DMS53 (cell line): ENCODE data around the gene STRN.
"Not testable (repeated sequence)": the region's sequence is repeated elsewhere in the genome, so short reads cannot be mapped to it uniquely, and the experiment has no call there.

Experiments used
- DNase-seq: peaks from one replicate; lab custom pipeline; 2025; lab: John Stamatoyannopoulos, UW

The STRN gene

DNA sequence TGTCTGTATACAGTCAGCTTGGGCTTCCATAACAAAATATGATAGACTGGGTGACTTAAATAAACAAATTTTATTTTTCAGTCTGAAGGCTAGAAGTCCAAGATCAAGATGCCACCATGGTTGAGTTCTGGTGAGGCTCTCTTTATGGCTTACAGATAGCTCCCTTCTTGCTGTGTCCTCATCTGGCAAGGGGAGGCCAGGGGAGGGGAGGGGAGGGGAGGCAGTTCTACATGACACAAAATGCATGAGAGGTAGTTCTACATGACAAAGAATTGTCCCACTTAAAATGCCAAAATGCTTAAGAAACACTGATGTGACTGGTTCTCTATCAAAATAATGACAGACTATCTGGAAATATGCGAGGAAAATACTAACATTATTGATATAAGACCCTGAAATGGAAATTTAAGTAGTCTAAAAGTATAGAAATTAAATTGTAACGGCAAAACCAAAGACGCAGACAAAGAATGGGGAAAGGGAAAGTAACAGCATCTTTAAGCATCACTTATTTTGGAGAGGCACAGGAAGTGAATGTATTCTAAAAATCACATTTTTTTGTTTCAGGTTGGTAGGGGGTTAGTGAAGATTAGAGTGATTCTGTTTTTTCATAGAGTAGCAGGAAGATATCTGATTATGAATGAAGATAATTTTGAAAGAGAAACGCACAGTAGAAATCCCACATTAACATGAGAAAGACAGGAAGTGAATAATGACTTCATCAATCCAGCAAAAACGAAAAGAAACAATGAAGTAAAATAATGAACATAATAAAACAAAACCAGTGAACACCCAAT lies 131.4 kb downstream of the STRN start:
- DNase-seq, result no peak

DNA sequence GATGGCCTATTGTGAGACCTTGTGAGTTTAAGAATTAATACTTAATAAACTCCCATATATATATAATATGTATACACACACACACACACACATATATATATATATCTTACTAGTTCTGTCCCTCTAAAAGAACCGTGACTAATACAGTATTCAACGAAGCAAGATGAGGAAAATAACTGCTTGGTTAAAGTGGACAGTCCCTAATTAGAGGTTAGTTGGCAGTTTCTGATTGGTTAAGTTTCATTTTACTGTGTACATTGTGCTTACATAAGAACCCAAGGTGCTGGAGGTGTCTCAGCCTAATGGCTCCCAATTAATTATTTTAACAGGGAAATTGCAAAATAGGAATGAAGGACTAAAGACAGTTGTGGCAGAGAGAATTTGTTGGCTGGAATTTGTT lies 132.1 kb downstream of the STRN start:
- no peak for DNase-seq

DNA sequence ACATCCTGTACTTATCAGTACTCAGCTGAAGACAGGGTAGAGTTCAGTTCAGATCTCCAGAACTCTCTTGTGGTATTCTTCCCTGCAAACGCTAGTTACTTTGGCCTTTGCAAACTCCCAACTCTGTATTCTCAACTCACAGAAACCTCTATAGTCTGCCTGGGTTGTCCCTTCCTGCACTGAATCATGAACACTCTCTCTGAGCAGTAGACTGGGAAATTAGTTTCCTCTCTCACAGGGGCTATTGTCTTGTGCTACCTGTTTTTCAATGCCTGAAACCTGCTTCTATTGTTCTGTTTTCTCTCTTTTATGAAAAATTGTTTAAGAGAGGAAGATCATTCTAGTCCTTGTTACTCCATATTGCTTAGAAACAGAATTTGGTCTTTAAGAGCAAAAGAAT lies 135.2 kb downstream of the STRN start:
- DNase-seq, result no peak

DNA sequence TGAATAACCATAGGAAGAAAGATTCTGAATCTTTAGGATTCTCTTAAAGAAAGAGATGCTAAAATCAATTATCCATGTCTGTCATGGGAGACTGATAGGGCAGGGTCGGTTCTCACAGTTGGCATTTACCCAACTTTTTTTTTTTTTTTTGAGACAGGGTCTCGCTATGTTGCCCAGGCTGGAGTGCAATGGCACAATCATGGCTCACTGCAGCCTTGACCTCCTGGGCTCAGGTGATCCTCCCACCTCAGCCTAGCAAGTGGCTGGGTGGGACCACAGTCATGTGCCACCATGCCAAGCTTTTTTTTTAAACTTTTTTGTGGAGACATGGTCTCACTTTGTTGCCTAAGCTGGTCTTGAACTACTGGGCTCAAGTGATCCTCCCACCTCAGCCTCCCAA lies 141.7 kb downstream of the STRN start:
- not testable (repeated sequence) for DNase-seq

DNA sequence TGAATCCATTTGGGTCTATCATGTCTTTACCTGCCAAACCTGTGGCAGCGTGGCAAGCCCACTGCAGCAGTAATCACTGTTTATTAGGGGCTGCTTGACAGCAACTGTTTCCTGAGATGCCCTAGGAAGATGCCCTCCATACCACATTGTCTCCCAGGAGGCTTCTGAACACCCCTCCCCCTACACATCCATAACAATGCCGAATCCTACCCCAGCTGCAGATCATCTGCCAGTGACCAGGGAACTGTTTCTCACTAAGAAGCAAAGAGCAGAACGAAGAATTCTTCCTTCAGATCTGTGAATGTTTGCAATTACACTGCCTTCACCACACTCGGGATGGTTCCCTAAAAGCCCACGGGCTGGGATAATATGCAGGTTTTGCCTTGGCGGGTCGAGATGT lies 142.1 kb downstream of the STRN start:
- DNase-seq, result no peak

DNA sequence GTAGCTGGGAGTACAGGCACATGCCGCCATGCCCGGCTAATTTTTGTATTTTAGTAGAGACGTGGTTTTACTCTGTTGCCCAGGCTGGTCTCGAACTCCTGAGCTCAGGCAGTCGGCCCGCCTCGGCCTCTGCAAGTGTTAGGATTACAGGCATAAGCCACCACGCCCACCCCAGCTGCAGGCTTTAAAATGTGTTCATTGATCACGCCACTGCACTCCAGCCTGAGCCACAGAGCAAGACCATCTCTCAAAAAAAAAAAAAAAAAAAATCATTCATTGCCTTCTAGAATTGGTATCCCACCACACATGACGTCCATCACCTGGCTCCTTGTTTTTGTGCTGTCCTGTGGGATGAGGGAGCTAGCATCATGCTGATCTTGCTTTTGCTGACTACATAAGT lies 142.5 kb downstream of the STRN start:
- DNase-seq, result no peak

DNA sequence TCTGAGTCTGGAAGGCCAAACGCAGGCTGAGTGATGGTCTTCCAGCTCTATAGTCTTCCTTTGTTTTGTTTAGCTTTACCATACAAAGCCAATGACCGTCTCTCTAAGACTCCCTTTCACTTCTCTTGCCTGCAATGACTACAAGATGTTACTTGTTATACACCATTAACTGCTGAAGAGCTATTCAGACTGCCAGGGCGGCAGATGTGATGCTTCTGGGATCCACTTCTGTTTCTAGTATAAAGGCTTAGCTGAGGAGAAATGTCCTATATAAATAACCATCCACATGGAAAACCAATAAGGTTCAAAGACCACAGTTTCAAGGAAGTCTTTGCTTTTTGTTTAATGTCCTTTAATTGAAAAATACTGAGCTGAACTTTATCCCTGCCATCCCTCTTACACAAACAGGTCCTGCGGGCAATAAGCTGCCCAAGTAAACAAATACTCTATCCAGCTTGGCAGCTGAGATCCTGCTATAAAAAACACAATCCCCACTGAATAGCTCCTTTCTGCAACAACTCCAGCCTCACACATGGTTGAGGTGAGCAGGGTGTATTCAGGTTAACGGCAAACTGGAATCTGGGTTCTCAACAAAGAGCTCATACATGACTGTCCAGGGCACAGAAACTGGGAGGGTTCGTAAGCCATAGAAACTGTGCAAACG lies 145.3 kb downstream of the STRN start:
- peak; percentile 84 for DNase-seq

DNA sequence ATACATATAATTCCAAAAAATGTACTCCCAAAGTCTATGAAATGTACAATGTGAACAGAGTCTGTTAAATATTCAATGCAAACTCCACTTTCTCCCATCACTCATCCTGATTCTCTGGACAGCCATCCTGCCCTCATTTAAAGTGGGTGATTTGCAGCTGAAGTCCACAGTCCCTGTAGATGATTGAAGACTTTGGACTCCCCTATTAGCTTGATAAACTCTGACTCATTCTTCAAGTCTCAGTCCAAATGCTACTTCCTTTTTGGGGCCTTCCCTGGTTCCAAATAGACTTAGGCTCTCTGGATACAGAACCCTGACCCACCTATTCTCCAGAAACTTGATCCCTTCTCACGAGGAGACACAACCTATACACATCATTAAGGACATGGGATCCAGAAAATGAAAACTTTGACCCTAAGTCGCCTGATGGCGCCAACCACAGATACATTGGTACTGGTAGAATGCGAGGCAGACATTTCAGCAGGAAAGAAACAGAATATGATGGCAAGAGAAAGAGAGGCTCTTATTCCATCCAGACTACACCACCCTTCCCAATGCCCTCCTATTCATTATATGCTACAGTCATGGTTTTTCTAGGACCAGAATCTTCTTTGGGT lies 147.1 kb downstream of the STRN start:
- peak; percentile 70 for DNase-seq

DNA sequence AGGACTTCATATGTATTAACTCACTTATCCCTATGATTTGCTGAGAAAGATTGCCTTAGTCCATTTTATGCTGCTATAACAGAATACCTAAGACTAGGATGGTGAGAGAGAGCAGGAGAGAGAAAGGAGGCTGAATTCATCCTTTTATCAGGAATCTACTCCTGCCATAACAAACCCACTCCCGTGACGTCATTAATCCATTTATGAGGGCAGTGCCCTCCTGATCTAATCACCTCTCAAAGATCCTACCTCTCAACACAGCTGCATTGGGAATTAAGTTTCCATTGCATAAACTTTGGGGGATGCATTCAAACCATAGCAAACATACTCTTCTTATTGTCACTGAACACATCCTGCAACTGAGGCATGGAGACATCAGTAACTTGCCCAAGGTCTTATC lies 147.8 kb downstream of the STRN start:
- DNase-seq, result no peak

DNA sequence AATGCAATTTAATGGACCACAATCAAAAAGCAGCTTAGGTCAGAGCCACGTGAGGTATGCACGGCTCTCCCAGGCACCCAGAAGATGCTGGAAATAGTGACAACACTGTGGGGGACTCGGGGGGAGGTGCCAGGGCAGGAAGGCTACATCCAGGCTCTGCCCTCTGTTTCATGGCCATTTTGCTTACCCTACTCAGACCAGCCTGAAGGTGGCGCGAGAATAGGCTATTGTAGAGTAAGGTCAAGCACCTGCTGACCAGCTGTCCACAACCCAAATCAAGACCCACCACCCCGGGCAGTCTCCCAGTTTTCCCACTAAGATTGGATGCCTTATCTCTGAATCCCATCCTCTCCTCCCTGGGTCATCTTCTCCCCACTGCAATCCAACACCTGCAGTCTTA lies 154.1 kb downstream of the STRN start:
- DNase-seq, result peak; percentile 40

DNA sequence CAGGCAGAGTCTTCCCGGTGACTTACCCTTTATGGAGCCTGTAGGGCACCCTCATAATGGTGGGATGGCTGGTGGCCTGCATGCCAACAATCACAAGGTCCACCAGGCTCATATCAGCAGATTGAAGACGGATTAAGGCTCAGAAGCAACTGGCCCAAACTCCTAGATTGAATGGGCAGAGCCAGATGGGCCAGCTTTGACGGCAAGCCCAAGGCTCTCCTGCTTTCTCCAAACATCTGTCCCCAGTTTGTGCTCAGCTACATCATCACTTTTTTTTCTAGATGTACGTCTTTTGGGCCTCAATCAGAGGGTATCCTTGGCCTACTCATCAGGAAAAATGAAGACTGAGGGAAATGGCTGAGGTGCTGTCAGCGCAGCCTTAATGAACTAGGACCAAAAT lies 155.3 kb downstream of the STRN start:
- DNase-seq, result no peak

DNA sequence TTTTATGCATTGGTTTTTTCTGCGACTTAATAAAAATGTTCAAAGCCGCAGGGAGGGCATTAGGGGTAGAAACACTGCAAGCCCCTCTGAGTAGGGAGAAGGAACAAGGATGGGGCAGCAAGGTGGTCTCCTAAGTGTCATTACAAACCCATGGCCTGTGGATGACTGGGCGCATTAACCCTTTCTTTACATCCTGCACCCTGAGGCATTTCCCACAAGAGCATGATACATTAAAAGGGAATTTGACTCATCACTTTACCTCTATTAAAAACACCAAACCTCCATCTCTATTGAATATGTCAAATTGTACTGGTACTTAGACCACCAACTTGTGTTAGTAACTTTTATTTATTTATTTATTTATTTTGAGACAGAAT lies 157.3 kb downstream of the STRN start:
- DNase-seq, result no peak

DNA sequence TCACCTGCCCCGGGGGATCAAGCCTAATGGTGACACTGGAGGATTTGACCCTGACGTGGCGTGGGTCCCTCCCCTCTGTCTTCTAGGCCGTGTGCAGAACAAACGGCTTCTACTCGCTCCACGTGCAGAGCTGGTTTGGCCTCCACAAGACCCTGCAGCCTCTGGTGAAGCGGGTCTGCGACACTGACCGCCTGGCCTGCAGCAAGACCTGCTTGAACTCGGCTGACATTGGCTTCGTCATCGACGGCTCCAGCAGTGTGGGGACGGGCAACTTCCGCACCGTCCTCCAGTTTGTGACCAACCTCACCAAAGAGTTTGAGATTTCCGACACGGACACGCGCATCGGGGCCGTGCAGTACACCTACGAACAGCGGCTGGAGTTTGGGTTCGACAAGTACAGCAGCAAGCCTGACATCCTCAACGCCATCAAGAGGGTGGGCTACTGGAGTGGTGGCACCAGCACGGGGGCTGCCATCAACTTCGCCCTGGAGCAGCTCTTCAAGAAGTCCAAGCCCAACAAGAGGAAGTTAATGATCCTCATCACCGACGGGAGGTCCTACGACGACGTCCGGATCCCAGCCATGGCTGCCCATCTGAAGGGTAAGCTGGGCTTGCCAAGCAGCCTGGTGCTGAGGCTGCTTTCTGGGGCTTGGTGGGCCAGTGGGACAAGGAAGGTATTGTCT lies 157.8 kb downstream of the STRN start:
- DNase-seq, result no peak

DNA sequence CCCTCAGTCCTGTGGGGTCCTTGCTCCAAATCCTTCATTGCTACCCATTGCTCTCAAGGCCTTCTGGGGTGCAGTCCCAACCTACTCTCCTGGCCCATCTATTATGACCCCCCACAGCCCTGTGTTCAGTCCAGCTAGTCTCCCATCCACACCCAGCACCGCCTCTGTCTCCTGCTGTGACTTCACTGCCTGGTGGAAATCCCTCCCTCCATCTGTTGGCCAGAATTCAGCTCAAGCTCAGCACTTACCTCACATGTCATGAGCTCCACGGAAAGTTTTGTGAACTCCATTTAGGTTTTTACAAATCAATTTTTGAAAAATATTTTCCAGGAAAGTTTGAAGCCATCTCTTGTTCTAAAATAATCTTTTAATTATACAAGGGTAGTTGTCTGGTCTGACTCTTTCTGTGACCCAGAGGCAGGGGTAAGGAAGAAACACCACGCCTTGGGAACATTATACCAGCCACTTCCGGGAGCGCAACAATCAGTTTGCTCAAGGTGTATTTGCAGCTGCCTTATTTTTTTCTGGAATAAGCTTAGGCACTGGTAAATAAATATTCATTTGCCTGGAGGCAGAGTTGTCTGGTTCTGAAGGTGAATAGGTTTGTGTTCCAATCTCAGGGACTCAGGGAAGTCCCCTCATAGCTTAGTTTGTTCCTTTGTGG lies 159.0 kb downstream of the STRN start:
- no peak for DNase-seq

DNA sequence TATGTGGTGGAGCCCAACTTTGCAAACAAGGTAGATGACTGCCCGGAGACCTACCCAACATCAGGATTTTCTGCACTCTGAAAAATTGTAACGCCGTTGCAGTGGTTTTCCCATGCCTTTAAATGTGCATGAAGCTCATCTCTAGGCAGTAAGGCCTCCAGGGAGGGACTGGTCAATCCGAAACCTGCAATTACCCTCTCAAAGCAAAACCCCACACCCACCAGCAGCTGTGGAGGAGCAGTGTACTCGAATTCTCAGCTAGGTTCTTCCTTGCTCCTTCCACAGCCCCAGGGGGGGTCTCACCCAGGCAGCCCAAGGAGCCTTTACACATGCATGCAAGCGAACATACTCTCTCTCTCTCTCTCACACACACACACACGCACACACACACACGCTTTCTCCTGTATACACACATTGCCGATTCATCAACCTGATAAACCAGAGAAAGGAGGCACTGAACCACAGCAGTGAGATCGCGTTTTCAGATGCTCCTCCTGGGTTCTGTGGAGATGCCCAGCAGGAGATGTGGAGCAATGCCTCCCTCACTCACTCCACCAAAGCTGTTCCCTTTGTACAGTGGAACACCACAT lies 160.6 kb downstream of the STRN start:
- DNase-seq, result no peak

DNA sequence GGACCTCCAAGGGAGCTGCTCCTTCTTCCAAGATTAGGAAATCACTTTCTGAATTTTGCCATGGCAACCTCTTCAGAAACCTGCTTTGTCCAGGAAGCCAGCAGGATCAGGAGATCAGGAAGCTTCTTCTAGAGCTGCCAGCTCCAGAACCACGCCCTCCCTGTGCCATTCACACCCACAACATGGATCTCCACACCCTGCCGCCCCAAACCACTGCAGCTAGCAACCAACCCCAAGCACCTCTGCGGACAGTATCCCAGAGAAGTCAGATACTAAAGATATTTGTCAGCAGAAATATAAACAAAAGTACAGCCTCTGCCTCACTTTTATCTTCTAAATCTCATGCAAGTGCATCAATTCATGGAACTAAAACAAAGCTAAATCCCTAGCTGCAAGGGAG lies 163.4 kb downstream of the STRN start:
- no peak for DNase-seq

DNA sequence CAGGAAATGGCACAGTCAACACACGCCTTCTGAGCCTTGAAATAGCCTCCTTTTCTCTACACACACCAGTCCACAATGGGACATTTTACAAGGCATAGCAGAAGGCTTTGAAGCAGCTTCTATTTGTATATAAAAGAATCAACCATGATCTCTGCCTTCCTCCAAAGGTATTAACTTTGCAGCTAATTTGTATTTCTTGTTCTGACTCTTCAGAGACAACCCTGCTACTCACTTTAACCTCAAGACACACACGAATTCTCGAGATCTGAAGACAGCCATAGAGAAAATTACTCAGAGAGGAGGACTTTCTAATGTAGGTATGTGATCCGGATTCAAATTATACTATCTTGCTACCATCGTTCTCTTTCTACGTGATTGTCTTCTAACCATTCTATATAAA lies 165.2 kb downstream of the STRN start:
- DNase-seq, result no peak

DNA sequence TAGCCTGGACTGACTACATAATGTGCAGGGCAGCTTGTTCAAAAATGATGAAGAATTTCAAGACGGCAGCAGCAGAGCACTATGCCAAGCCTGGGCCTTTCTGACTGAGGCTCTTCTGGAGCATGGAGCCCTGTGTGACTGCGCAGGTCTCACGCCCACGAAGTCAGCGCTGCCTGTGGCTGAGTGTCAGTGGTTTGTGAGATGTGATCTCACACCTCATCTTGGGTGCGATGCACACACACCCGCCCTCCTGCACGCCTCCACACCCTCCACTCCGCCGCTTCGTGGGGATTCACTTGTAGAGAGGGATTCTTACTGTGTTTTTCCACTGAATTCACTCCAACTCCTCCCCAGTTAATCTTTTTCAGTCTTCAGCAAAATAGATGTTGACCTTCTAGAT lies 166.0 kb downstream of the STRN start:
- DNase-seq, result no peak

DNA sequence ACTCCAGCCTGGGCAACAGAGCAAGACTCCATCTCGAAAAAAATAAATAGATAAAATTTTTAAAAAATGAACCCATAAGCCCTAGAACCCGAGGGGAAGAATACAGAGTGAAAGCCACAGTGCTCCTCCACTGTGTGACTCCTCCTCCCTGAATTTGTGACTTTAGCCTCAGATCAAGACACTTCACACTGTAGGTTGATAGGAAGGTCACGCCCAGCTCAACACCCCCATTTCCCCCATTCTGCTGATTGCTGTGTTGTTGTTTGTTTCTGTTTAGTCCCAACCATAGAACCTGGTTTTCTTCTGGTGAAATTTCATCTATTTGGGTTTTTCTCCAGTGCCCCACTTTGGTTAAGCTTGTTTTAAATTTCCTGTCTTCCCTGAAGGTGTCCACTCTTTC lies 167.6 kb downstream of the STRN start:
- no peak for DNase-seq

DNA sequence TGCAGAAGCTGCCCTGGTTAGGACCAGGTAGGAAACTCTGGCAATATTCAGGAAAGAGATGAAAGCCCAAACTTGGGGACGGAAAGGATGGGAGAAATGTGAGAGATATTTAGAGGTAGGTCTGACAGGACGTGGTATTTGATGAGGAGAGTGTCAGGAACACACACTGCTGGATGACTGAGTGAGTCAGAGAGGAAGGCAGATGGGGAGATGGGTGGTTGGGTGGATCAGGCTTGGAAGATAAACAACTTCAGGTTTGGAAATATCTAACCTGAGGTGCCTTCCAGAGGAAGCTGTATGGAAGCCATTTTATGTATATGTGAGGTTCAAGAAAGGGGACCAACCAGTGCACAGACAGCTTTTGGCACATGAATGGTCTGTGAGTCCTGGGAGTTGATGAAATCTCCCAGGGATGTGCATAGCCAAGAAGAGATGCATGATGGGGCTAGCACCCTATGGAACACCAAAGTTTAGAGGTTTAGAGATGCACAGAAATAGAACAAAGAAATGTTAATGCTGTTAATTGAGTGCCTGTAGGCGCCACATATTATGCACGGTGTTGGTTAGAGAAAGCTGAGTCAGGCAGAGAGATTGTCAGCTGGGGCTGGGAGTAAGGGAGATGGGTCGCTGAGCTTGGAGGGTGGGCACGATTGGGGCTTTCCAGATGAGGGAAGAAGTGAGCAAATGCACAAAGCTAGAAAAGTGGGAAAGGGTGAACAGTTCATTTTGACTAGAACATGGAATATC lies 168.8 kb downstream of the STRN start:
- no peak for DNase-seq
